H7 (cell line): ENCODE measurements around the gene RPS15. TPM values are rescaled to one million over a fixed set of nuclear protein-coding genes. Genes with fewer than 3 reads are reported as not detected.
"Not testable (repeated sequence)": the region's sequence is repeated elsewhere in the genome, so short reads cannot be mapped to it uniquely, and the experiment has no call there.

Experiments
- DNase-seq: peaks from one replicate; pipeline ENCODE4 v3.0.0; 2012
- H3K27me3 ChIP-seq: 2 replicates; pipeline ENCODE4 v1.6.0; 2011; ENCODE audit warnings: mild to moderate bottlenecking, low read length; ENCODE audit not compliant: control insufficient read depth, insufficient read depth
- H3K36me3 ChIP-seq: replicated peaks from 2 replicates; pipeline ENCODE4 v1.5.1; 2011; ENCODE audit warnings: low read length; ENCODE audit not compliant: control insufficient read depth, insufficient read depth
- H3K4me3 ChIP-seq: 2 replicates; pipeline ENCODE4 v1.5.1; 2011; ENCODE audit warnings: low read depth, mild to moderate bottlenecking, control low read depth, low read length, moderate library complexity; ENCODE audit not compliant: insufficient read depth
- total RNA-seq: library from RNA; depleted of rRNA; stranded (reverse); fragments of >200 nt; shearing (Covaris generic); gene quantifications from 2 replicates; pipeline ENCODE4 v1.2.3, GENCODE V29; 2014

Gene RPS15
- total RNA-seq, 1 experiment from 2014 or later = 1,693 TPM

- not testable (repeated sequence) for H3K36me3 ChIP-seq, DNase-seq, H3K4me3 ChIP-seq
- H3K27me3 ChIP-seq = peaks cover 12% of the 10 kb centered on the region
Measured at GRCh38 chr19:1477056-1477455, 38.9 kb downstream of the RPS15 start.

- Histone ChIP-seq H3K27me3 (no peaks in the 10 kb centered on the region), H3K4me3 (peak within 1 kb of the TSS; percentile 80), H3K36me3 (peaks cover 2% of the 10 kb centered on the region)
- DNase-seq = peak; percentile 99
Measured at GRCh38 chr19:1478934-1479707, 40.9 kb downstream of the RPS15 start, which contains the start of gene C19orf25. C19orf25 (minus strand) TSS chr19:1479215; CDS start chr19:1478903, 312 bp downstream.

GRCh38 chr19:1481224-1481892, 43.2 kb downstream of the RPS15 start:
- no peak overlapping the region for H3K4me3 ChIP-seq
- H3K27me3 ChIP-seq = no peaks in the 10 kb centered on the region
- peaks cover 2% of the 10 kb centered on the region for H3K36me3 ChIP-seq
- no peak for DNase-seq

GRCh38 chr19:1481893-1482360, 43.7 kb downstream of the RPS15 start:
- Histone ChIP-seq H3K4me3 (no peak overlapping the region), H3K36me3 (peaks cover 2% of the 10 kb centered on the region), H3K27me3 (no peaks in the 10 kb centered on the region)
- DNase-seq = peak; percentile 65

- Histone ChIP-seq H3K4me3 (no peak overlapping the region), H3K27me3 (no peaks in the 10 kb centered on the region), H3K36me3 (no peaks in the 10 kb centered on the region)
- DNase-seq = peak; percentile 72
Measured at GRCh38 chr19:1482361-1483130, 44.4 kb downstream of the RPS15 start.

- peak; percentile 68 for DNase-seq
- Histone ChIP-seq H3K36me3 (no peaks in the 10 kb centered on the region), H3K27me3 (no peaks in the 10 kb centered on the region), H3K4me3 (no peak overlapping the region)
Measured at GRCh38 chr19:1483131-1483978, 45.2 kb downstream of the RPS15 start.

GRCh38 chr19:1483979-1484428, 45.8 kb downstream of the RPS15 start:
- DNase-seq = no peak
- Histone ChIP-seq H3K27me3 (no peaks in the 10 kb centered on the region), H3K4me3 (no peak overlapping the region), H3K36me3 (no peaks in the 10 kb centered on the region)

GRCh38 chr19:1486720-1487575, 48.8 kb downstream of the RPS15 start:
- Histone ChIP-seq H3K4me3 (no peak overlapping the region), H3K27me3 (peaks cover 11% of the 10 kb centered on the region), H3K36me3 (no peaks in the 10 kb centered on the region)
- DNase-seq = peak; percentile 64

- no peak overlapping the region for H3K4me3 ChIP-seq
- no peak for DNase-seq
- no peaks in the 10 kb centered on the region for H3K36me3 ChIP-seq
Measured at GRCh38 chr19:1487576-1488281, 49.5 kb downstream of the RPS15 start.

GRCh38 chr19:1488282-1488601, 50.0 kb downstream of the RPS15 start:
- H3K36me3 ChIP-seq = no peaks in the 10 kb centered on the region
- H3K4me3 ChIP-seq = no peak overlapping the region

More at GRCh38 chr19:1487576-1488281, 49.5 kb downstream of the RPS15 start:
- peaks cover 16% of the 10 kb centered on the region for H3K27me3 ChIP-seq

GRCh38 chr19:1489463-1490310, 51.5 kb downstream of the RPS15 start:
- DNase-seq = peak; percentile 84
- Histone ChIP-seq H3K27me3 (peaks cover 19% of the 10 kb centered on the region), H3K36me3 (no peaks in the 10 kb centered on the region), H3K4me3 (peak overlapping the region; percentile 49)

More at GRCh38 chr19:1488282-1488601, 50.0 kb downstream of the RPS15 start:
- no peak for DNase-seq
- H3K27me3 ChIP-seq = peaks cover 19% of the 10 kb centered on the region
